ENCODE data around the gene THOC5. TPM values are rescaled to one million over a fixed set of nuclear protein-coding genes. Genes with fewer than 3 reads are reported as not detected.

THOC5 gene
- polyA plus RNA-seq, 1 donor from 2014 or later, result 33.4 TPM

DNA sequence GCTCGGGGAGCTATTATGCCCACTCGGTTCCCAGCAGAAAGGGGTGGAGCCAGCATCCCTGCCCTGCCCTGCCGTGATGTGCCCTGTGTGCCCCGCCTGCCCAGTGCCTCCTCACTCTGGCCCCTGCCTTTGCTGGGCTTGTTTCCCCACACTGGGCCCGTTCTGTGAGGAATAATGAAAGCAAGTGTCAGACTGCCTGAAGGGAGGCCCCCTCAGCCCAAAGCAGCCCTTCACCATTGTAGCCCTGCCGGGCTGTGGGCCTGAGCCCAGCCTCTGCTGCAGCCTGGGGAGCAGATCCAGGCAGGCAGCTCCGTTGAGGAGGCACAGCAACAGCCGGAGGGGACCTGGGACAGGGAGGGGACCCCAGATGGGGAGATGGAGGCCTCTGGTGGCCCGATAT is 93.8 kb downstream of the THOC5 start:
- H3K36me3 ChIP-seq (ENCODE audit: insufficient read depth, low read length), result no peaks in the 10 kb centered on the region
- H3K27ac ChIP-seq (ENCODE audit: low read length), result no peak overlapping the region
- no peaks in the 10 kb centered on the region for H3K27me3 ChIP-seq (ENCODE audit: insufficient read depth, low read depth, low read length)
- TF ChIP-seq EZH2 (IDR thresholded peaks at IDR 0.05; ENCODE audit: borderline replicate concordance, insufficient read depth, low read length, poor library complexity, severe bottlenecking), result no peak
- H3K4me3 ChIP-seq (ENCODE audit: low read length), result no peak overlapping the region
- no peaks in the 10 kb centered on the region for H3F3A ChIP-seq (ENCODE audit: insufficient read depth, low read length, poor library complexity, severe bottlenecking)
- no peak overlapping the region for H3K9ac ChIP-seq (ENCODE audit: low read length)
- H3K9me2 ChIP-seq (ENCODE audit: insufficient read depth, low read length), result no peaks in the 10 kb centered on the region
- H3K9me3 ChIP-seq (ENCODE audit: low read length), result no peaks in the 10 kb centered on the region
- no peak overlapping the region for H2AFZ ChIP-seq (ENCODE audit: low read depth, low read length)
- no peak overlapping the region for H3K4me2 ChIP-seq (ENCODE audit: low read length)
- H3K79me2 ChIP-seq (replicated peaks; ENCODE audit: insufficient read depth, low read length), result no peaks in the 10 kb centered on the region
- H4K20me1 ChIP-seq (ENCODE audit: insufficient read depth), result no peaks in the 10 kb centered on the region

GRCh38 chr22:29458551-29458950 is 95.0 kb downstream of the THOC5 start:
- Histone ChIP-seq H3K36me3 (ENCODE audit: insufficient read depth, low read length) (no peaks in the 10 kb centered on the region), H3K4me3 (ENCODE audit: low read length) (no peak overlapping the region), H3F3A (ENCODE audit: insufficient read depth, low read length, poor library complexity, severe bottlenecking) (no peaks in the 10 kb centered on the region), H2AFZ (ENCODE audit: low read depth, low read length) (no peak overlapping the region), H3K4me2 (ENCODE audit: low read length) (no peak overlapping the region), H3K9ac (ENCODE audit: low read length) (no peak overlapping the region), H3K9me2 (ENCODE audit: insufficient read depth, low read length) (no peaks in the 10 kb centered on the region), H3K27me3 (ENCODE audit: insufficient read depth, low read depth, low read length) (no peaks in the 10 kb centered on the region), H3K9me3 (ENCODE audit: low read length) (no peaks in the 10 kb centered on the region), H4K20me1 (ENCODE audit: insufficient read depth) (no peaks in the 10 kb centered on the region), H3K79me2 (replicated peaks; ENCODE audit: insufficient read depth, low read length) (no peaks in the 10 kb centered on the region), H3K27ac (ENCODE audit: low read length) (no peak overlapping the region)
- no peak for TF ChIP-seq RAD21 (conservative IDR thresholded peaks at IDR 0.05)
- no peak for TF ChIP-seq POLR2AphosphoS5 (IDR thresholded peaks at IDR 0.05)
- TF ChIP-seq EZH2 (IDR thresholded peaks at IDR 0.05; ENCODE audit: borderline replicate concordance, insufficient read depth, low read length, poor library complexity, severe bottlenecking), result no peak
- no peak for TF ChIP-seq MXI1 (conservative IDR thresholded peaks at IDR 0.05; ENCODE audit: poor library complexity, severe bottlenecking)
- TF ChIP-seq, protein P1, sequence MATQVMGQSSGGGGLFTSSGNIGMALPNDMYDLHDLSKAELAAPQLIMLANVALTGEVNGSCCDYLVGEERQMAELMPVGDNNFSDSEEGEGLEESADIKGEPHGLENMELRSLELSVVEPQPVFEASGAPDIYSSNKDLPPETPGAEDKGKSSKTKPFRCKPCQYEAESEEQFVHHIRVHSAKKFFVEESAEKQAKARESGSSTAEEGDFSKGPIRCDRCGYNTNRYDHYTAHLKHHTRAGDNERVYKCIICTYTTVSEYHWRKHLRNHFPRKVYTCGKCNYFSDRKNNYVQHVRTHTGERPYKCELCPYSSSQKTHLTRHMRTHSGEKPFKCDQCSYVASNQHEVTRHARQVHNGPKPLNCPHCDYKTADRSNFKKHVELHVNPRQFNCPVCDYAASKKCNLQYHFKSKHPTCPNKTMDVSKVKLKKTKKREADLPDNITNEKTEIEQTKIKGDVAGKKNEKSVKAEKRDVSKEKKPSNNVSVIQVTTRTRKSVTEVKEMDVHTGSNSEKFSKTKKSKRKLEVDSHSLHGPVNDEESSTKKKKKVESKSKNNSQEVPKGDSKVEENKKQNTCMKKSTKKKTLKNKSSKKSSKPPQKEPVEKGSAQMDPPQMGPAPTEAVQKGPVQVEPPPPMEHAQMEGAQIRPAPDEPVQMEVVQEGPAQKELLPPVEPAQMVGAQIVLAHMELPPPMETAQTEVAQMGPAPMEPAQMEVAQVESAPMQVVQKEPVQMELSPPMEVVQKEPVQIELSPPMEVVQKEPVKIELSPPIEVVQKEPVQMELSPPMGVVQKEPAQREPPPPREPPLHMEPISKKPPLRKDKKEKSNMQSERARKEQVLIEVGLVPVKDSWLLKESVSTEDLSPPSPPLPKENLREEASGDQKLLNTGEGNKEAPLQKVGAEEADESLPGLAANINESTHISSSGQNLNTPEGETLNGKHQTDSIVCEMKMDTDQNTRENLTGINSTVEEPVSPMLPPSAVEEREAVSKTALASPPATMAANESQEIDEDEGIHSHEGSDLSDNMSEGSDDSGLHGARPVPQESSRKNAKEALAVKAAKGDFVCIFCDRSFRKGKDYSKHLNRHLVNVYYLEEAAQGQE (IDR thresholded peaks at IDR 0.05; ENCODE audit: borderline replicate concordance), result no peak
- TF ChIP-seq SMC3 (conservative IDR thresholded peaks at IDR 0.05; ENCODE audit: poor library complexity), result no peak
- no peak for TF ChIP-seq TAF1 (IDR thresholded peaks at IDR 0.05; ENCODE audit: low read depth)
- no peak for TF ChIP-seq EP300 (conservative IDR thresholded peaks at IDR 0.05; ENCODE audit: poor library complexity, severe bottlenecking)
- no peak for TF ChIP-seq CTCF (IDR thresholded peaks at IDR 0.05; ENCODE audit: poor library complexity, severe bottlenecking)

DNA sequence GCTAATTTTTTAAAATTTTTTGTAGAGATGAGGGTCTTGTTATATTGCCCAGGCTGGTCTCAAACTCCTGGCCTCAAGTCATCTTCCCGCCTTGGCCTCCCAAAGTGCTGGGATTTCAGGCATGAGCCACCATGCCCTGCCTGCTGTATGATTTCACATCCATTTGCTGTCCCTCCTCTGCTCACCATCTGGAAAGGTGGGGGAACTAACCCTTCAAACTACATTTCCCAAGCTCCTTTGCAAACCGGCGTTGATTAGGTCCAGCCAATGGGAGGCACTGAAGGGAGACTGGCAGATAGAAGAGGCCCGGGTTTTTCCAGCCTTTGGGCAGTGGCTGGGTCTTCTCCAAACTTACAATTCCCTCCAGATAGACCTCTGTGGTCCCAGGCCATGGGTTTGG is 95.8 kb downstream of the THOC5 start:
- H3K9me2 ChIP-seq (ENCODE audit: insufficient read depth, low read length), result no peaks in the 10 kb centered on the region
- H3K9ac ChIP-seq (ENCODE audit: low read length), result no peak overlapping the region
- no peaks in the 10 kb centered on the region for H3F3A ChIP-seq (ENCODE audit: insufficient read depth, low read length, poor library complexity, severe bottlenecking)
- H2AFZ ChIP-seq (ENCODE audit: low read depth, low read length), result no peak overlapping the region
- H3K27ac ChIP-seq (ENCODE audit: low read length), result no peak overlapping the region
- TF ChIP-seq TAF1 (IDR thresholded peaks at IDR 0.05; ENCODE audit: low read depth) (no peak), CTCF (IDR thresholded peaks at IDR 0.05; ENCODE audit: poor library complexity, severe bottlenecking) (no peak), SMC3 (conservative IDR thresholded peaks at IDR 0.05; ENCODE audit: poor library complexity) (no peak), POLR2AphosphoS5 (IDR thresholded peaks at IDR 0.05) (no peak), MXI1 (conservative IDR thresholded peaks at IDR 0.05; ENCODE audit: poor library complexity, severe bottlenecking) (no peak), RAD21 (conservative IDR thresholded peaks at IDR 0.05) (no peak), EZH2 (IDR thresholded peaks at IDR 0.05; ENCODE audit: borderline replicate concordance, insufficient read depth, low read length, poor library complexity, severe bottlenecking) (no peak), EP300 (conservative IDR thresholded peaks at IDR 0.05; ENCODE audit: poor library complexity, severe bottlenecking) (no peak)
- TF ChIP-seq, protein P1 (IDR thresholded peaks at IDR 0.05; ENCODE audit: borderline replicate concordance), result no peak
- no peaks in the 10 kb centered on the region for H3K27me3 ChIP-seq (ENCODE audit: insufficient read depth, low read depth, low read length)
- H3K9me3 ChIP-seq (ENCODE audit: low read length), result no peaks in the 10 kb centered on the region
- no peak overlapping the region for H3K4me2 ChIP-seq (ENCODE audit: low read length)
- H3K79me2 ChIP-seq (replicated peaks; ENCODE audit: insufficient read depth, low read length), result no peaks in the 10 kb centered on the region
- H3K36me3 ChIP-seq (ENCODE audit: insufficient read depth, low read length), result no peaks in the 10 kb centered on the region
- H4K20me1 ChIP-seq (ENCODE audit: insufficient read depth), result no peaks in the 10 kb centered on the region
- no peak overlapping the region for H3K4me3 ChIP-seq (ENCODE audit: low read length)
